Type B pancreatic cell (in vitro differentiated cells): ENCODE results near the gene MCC. TPM values are rescaled to one million over a fixed set of nuclear protein-coding genes. Genes with fewer than 3 reads are reported as not detected.

Experiments
- DNase-seq: peaks from one replicate; pipeline ENCODE4 v3.0.0; 2021; ENCODE audit warnings: mixed read lengths; ENCODE audit not compliant: unreplicated experiment; ENCODE audit errors: extremely low spot score
- H3K27ac Mint-ChIP-seq: 2 replicates; pipeline ENCODE4 v1.8.0; 2021; ENCODE audit warnings: mild to moderate bottlenecking, mixed read lengths
- H3K27me3 Mint-ChIP-seq: 2 replicates; pipeline ENCODE4 v1.8.0; 2021; ENCODE audit warnings: mixed read lengths
- H3K36me3 Mint-ChIP-seq: 2 replicates; pipeline ENCODE4 v1.8.0; 2021; ENCODE audit warnings: mixed read lengths
- H3K4me1 Mint-ChIP-seq: one replicate; pipeline ENCODE4 v1.8.0; 2021; ENCODE audit warnings: mixed read lengths; ENCODE audit not compliant: unreplicated experiment
- H3K4me3 Mint-ChIP-seq: 2 replicates; pipeline ENCODE4 v1.8.0; 2021; ENCODE audit warnings: mild to moderate bottlenecking, mixed read lengths
- H3K9me3 Mint-ChIP-seq: 2 replicates; pipeline ENCODE4 v1.8.0; 2021; ENCODE audit warnings: mixed read lengths
- total RNA-seq: library from RNA; stranded (reverse); gene quantifications from 2 replicates; pipeline ENCODE4 v1.2.1, GENCODE V29; 2021; ENCODE audit warnings: low replicate concordance
- TF ChIP-seq, protein P1 (sequence below): fragments of 200-600 bp; sonication (generic); conservative IDR thresholded peaks from 2 replicates; pipeline ENCODE4 v1.5.0; 2021; ENCODE audit warnings: antibody characterized with exemption, mild to moderate bottlenecking

MCC gene
- total RNA-seq, 1 donor from 2014 or later: 24.0 TPM

GRCh38 chr5:113523168-113523567 lies 34.9 kb upstream of the MCC start:
- Mint-ChIP-seq H3K4me1 (peaks cover 4% of the 10 kb centered on the region), H3K27me3 (no peaks in the 10 kb centered on the region), H3K9me3 (no peaks in the 10 kb centered on the region), H3K27ac (no peak overlapping the region), H3K4me3 (no peak overlapping the region), H3K36me3 (peaks cover 16% of the 10 kb centered on the region)
- TF ChIP-seq, protein P1, sequence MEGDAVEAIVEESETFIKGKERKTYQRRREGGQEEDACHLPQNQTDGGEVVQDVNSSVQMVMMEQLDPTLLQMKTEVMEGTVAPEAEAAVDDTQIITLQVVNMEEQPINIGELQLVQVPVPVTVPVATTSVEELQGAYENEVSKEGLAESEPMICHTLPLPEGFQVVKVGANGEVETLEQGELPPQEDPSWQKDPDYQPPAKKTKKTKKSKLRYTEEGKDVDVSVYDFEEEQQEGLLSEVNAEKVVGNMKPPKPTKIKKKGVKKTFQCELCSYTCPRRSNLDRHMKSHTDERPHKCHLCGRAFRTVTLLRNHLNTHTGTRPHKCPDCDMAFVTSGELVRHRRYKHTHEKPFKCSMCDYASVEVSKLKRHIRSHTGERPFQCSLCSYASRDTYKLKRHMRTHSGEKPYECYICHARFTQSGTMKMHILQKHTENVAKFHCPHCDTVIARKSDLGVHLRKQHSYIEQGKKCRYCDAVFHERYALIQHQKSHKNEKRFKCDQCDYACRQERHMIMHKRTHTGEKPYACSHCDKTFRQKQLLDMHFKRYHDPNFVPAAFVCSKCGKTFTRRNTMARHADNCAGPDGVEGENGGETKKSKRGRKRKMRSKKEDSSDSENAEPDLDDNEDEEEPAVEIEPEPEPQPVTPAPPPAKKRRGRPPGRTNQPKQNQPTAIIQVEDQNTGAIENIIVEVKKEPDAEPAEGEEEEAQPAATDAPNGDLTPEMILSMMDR: no peak
- DNase-seq: no peak

DNA sequence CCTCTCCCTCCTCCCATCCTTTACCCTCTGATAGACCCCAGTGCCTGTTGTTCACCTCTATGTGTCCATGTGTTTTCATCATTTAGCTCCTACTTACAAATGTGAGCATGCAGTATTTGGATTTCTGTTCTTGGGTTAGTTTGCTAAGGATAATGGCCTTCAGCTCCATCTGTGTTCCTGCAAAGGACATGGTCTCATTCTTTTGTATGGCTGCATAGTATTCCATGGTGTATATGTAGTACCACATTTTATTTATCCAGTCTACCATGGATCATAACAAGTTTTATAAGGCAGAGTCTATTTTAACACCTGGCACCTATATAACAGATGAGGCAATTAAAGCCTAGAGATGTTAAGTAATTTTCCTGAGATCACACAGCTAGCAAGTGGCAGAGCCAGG lies 32.6 kb upstream of the MCC start:
- TF ChIP-seq, protein P1: no peak
- no peak overlapping the region for H3K27ac Mint-ChIP-seq
- no peak overlapping the region for H3K4me3 Mint-ChIP-seq
- no peak for DNase-seq
- H3K36me3 Mint-ChIP-seq: peaks cover 18% of the 10 kb centered on the region
- no peaks in the 10 kb centered on the region for H3K9me3 Mint-ChIP-seq
- peaks cover 7% of the 10 kb centered on the region for H3K4me1 Mint-ChIP-seq
- H3K27me3 Mint-ChIP-seq: no peaks in the 10 kb centered on the region

DNA sequence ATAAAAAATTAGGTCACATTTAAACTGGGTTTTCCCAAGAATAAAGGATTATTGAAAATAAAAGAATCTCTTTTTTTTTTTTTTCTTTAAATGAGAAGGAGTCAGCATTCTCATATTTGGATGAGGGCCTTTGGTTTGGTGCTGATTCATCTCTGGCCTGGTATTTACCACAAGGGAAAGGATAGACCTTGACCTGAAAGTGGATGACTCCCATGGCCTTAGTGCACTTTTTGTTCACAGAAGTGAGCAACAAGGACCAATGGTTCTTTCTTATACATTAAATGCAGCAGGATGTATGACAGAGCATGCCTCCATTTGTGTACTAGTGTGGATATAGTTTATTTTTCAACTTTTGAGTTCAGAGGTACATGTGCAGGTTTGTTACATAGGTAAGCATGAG lies 32.2 kb upstream of the MCC start:
- Mint-ChIP-seq H3K36me3 (peaks cover 22% of the 10 kb centered on the region), H3K27ac (no peak overlapping the region), H3K4me3 (no peak overlapping the region), H3K27me3 (no peaks in the 10 kb centered on the region), H3K9me3 (no peaks in the 10 kb centered on the region), H3K4me1 (peaks cover 11% of the 10 kb centered on the region)
- no peak for DNase-seq
- TF ChIP-seq, protein P1: no peak

DNA sequence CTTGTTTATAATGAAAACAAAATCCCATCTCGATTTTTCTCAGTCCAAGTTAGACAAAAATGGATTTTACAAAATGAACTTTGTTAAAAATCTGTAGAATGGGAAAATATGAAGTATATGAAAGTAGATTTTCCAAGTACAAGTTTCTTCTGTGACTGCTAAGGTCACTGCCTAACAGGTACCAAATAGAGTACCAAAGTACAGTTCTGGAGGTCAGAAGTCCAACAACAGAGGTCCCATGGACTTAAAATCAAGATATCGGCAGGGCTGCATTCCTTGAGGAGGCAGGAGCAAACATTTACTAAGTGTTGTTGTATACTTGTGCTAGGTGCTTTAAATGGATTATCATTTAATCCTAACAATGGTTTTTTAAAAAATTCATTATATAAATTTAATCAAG lies 31.2 kb upstream of the MCC start:
- no peak overlapping the region for H3K27ac Mint-ChIP-seq
- H3K36me3 Mint-ChIP-seq: peaks cover 23% of the 10 kb centered on the region
- no peaks in the 10 kb centered on the region for H3K9me3 Mint-ChIP-seq
- no peak overlapping the region for H3K4me3 Mint-ChIP-seq
- TF ChIP-seq, protein P1: no peak
- no peaks in the 10 kb centered on the region for H3K27me3 Mint-ChIP-seq
- DNase-seq: no peak
- peaks cover 17% of the 10 kb centered on the region for H3K4me1 Mint-ChIP-seq

- TF ChIP-seq, protein P1: no peak
- Mint-ChIP-seq H3K27ac (no peak overlapping the region), H3K9me3 (no peaks in the 10 kb centered on the region), H3K4me1 (peaks cover 20% of the 10 kb centered on the region), H3K36me3 (peaks cover 23% of the 10 kb centered on the region), H3K4me3 (no peak overlapping the region), H3K27me3 (no peaks in the 10 kb centered on the region)
- DNase-seq: no peak
Measured at GRCh38 chr5:113518884-113519283, 30.6 kb upstream of the MCC start.

- TF ChIP-seq, protein P1: no peak
- Mint-ChIP-seq H3K27ac (peak overlapping the region; percentile 87), H3K4me3 (peak overlapping the region; percentile 91), H3K4me1 (peaks cover 22% of the 10 kb centered on the region), H3K9me3 (peaks cover 7% of the 10 kb centered on the region), H3K27me3 (peaks cover 8% of the 10 kb centered on the region), H3K36me3 (peaks cover 10% of the 10 kb centered on the region)
- no peak for DNase-seq
Measured at GRCh38 chr5:113514289-113514635, 26.0 kb upstream of the MCC start.
